NCI-H510A (cell line): ENCODE results near the gene SUCLG2.

Experiments used
- DNase-seq: peaks from one replicate; lab custom pipeline; 2025; lab: John Stamatoyannopoulos, UW

SUCLG2 gene

GRCh38 chr3:67648701-67649100 lies 5.7 kb downstream of the SUCLG2 start:
- DNase-seq, result no peak

- no peak for DNase-seq
Measured at GRCh38 chr3:67648229-67648628, 6.2 kb downstream of the SUCLG2 start.

GRCh38 chr3:67647390-67647878 lies 7.0 kb downstream of the SUCLG2 start:
- no peak for DNase-seq

- DNase-seq, result no peak
Measured at GRCh38 chr3:67646586-67647234, 7.7 kb downstream of the SUCLG2 start.

GRCh38 chr3:67644827-67645226 lies 9.6 kb downstream of the SUCLG2 start:
- no peak for DNase-seq

- DNase-seq, result no peak
Measured at GRCh38 chr3:67642734-67643133, 11.7 kb downstream of the SUCLG2 start.

- no peak for DNase-seq
Measured at GRCh38 chr3:67642190-67642589, 12.2 kb downstream of the SUCLG2 start.

GRCh38 chr3:67641451-67641850 lies 13.0 kb downstream of the SUCLG2 start:
- no peak for DNase-seq

- no peak for DNase-seq
Measured at GRCh38 chr3:67640023-67640660, 14.3 kb downstream of the SUCLG2 start.

GRCh38 chr3:67637255-67637900 lies 17.0 kb downstream of the SUCLG2 start:
- no peak for DNase-seq

- no peak for DNase-seq
Measured at GRCh38 chr3:67635806-67636205, 18.6 kb downstream of the SUCLG2 start.

- no peak for DNase-seq
Measured at GRCh38 chr3:67635257-67635656, 19.2 kb downstream of the SUCLG2 start.

GRCh38 chr3:67630666-67631362 lies 23.6 kb downstream of the SUCLG2 start:
- DNase-seq, result no peak

- DNase-seq, result no peak
Measured at GRCh38 chr3:67624687-67625086, 29.7 kb downstream of the SUCLG2 start.

GRCh38 chr3:67624078-67624477 lies 30.3 kb downstream of the SUCLG2 start:
- DNase-seq, result no peak

GRCh38 chr3:67622652-67623051 lies 31.8 kb downstream of the SUCLG2 start:
- no peak for DNase-seq

- no peak for DNase-seq
Measured at GRCh38 chr3:67620869-67621268, 33.5 kb downstream of the SUCLG2 start.

- no peak for DNase-seq
Measured at GRCh38 chr3:67619991-67620390, 34.4 kb downstream of the SUCLG2 start.

- DNase-seq, result no peak
Measured at GRCh38 chr3:67617518-67617917, 36.9 kb downstream of the SUCLG2 start.

GRCh38 chr3:67616046-67616445 lies 38.4 kb downstream of the SUCLG2 start:
- DNase-seq, result no peak

- DNase-seq, result no peak
Measured at GRCh38 chr3:67614195-67614594, 40.2 kb downstream of the SUCLG2 start.

GRCh38 chr3:67610458-67610857 lies 44.0 kb downstream of the SUCLG2 start:
- DNase-seq, result no peak

- DNase-seq, result no peak
Measured at GRCh38 chr3:67609709-67610108, 44.7 kb downstream of the SUCLG2 start.
